HG03025 (cell line): ENCODE measurements around the gene INPP5A.
A peak's percentile ranks its signal among the peaks of the same experiment; 100 is the strongest.
"Not testable (repeated sequence)": the region's sequence is repeated elsewhere in the genome, so short reads cannot be mapped to it uniquely, and the experiment has no call there.

Experiments
- ATAC-seq: cut with Tn5 transposase; IDR thresholded peaks from one replicate; pipeline ENCODE4 v1.9.1; 2021; ENCODE audit warnings: mild to moderate bottlenecking, moderate library complexity; ENCODE audit not compliant: unreplicated experiment, low FRiP score

The INPP5A gene

GRCh38 chr10:132591166-132591971, 53.8 kb downstream of the INPP5A start:
- ATAC-seq: no peak

- no peak for ATAC-seq
Measured at GRCh38 chr10:132592790-132593383, 55.3 kb downstream of the INPP5A start.

- peak; percentile 71 for ATAC-seq
Measured at GRCh38 chr10:132593389-132593788, 55.8 kb downstream of the INPP5A start.

GRCh38 chr10:132593900-132594876, 56.6 kb downstream of the INPP5A start:
- ATAC-seq: peak; percentile 59

- no peak for ATAC-seq
Measured at GRCh38 chr10:132595021-132595420, 57.4 kb downstream of the INPP5A start.

- no peak for ATAC-seq
Measured at GRCh38 chr10:132595854-132596253, 58.3 kb downstream of the INPP5A start.

- no peak for ATAC-seq
Measured at GRCh38 chr10:132596742-132597279, 59.2 kb downstream of the INPP5A start.

GRCh38 chr10:132597654-132598053, 60.1 kb downstream of the INPP5A start:
- ATAC-seq: no peak

- ATAC-seq: not testable (repeated sequence)
Measured at GRCh38 chr10:132599023-132599618, 61.5 kb downstream of the INPP5A start.

GRCh38 chr10:132599732-132600131, 62.1 kb downstream of the INPP5A start:
- no peak for ATAC-seq

GRCh38 chr10:132600416-132600815, 62.8 kb downstream of the INPP5A start:
- ATAC-seq: no peak

GRCh38 chr10:132601567-132601966, 64.0 kb downstream of the INPP5A start:
- no peak for ATAC-seq

- ATAC-seq: no peak
Measured at GRCh38 chr10:132602614-132603013, 65.0 kb downstream of the INPP5A start.

GRCh38 chr10:132603851-132604533, 66.4 kb downstream of the INPP5A start:
- ATAC-seq: no peak

- no peak for ATAC-seq
Measured at GRCh38 chr10:132604686-132605085, 67.1 kb downstream of the INPP5A start.

GRCh38 chr10:132605390-132605789, 67.8 kb downstream of the INPP5A start:
- ATAC-seq: no peak

- ATAC-seq: no peak
Measured at GRCh38 chr10:132606031-132606491, 68.5 kb downstream of the INPP5A start.

- ATAC-seq: no peak
Measured at GRCh38 chr10:132606536-132607316, 69.1 kb downstream of the INPP5A start.

- no peak for ATAC-seq
Measured at GRCh38 chr10:132607491-132607890, 69.9 kb downstream of the INPP5A start.
